ENCODE results near the gene BEST2. TPM values are rescaled to one million over a fixed set of nuclear protein-coding genes. Genes with fewer than 3 reads are reported as not detected.

BEST2 gene
- total RNA-seq, 1 donor from 2014 or later: not detected

DNA sequence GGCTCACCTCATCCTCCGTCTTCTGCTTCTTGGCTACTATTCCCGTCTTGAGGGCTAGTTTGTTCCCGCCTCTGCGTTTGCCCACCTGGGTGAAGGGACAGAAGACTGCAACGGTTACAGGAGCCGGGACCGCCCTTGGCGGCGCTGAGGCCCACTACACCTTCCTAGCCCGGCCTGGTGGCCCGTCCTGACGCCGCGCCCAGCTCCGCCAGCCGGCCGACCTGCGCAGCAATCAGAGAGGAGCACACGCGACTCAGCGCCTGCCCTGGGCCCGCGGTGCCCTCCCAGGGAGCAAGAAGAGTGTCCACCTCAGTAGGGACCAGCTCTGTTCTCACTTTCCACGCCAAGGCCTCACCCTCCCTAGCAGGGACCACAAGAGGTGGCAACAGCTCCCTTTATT lies 20.3 kb upstream of the BEST2 start:
- ATAC-seq: no peak

DNA sequence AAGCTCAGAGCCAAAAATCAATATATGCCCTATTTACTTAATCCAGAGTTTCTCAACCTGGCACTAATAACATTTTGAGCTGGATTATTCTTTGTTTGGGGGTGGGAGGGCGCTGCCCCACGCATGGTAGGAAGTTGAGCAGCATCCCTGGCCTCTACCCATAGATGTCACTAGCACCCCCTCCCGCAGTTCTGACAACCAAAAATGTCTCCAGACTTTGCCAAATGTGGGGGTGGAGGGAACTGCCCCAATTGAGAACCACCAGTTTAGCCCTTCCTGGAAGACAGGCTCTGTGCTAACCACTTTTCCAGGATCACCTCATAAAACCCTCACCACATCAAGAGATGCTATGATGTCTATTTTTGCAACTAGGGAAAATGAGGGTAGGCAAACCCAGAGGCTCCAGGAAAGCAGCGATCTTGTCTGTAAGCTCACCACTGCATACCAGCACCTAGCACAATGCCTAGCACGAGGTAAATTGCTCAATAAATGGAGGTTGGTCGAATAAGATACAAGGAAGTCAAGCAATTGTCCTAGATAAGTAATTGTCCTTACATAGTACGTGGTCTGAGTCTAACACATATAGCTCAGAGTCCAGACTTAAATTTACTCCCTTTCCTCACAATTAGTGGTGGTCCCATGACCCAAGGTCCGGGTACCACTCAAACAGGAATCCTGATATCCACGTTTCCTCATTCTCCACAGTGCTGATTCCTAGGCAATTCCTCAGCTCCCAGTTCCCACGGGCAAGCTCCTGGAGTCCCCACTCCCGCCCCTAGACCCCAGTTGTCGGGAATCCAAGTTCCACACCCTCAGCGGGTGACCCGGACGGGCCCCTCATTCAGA lies 18.0 kb upstream of the BEST2 start:
- no peak for ATAC-seq

DNA sequence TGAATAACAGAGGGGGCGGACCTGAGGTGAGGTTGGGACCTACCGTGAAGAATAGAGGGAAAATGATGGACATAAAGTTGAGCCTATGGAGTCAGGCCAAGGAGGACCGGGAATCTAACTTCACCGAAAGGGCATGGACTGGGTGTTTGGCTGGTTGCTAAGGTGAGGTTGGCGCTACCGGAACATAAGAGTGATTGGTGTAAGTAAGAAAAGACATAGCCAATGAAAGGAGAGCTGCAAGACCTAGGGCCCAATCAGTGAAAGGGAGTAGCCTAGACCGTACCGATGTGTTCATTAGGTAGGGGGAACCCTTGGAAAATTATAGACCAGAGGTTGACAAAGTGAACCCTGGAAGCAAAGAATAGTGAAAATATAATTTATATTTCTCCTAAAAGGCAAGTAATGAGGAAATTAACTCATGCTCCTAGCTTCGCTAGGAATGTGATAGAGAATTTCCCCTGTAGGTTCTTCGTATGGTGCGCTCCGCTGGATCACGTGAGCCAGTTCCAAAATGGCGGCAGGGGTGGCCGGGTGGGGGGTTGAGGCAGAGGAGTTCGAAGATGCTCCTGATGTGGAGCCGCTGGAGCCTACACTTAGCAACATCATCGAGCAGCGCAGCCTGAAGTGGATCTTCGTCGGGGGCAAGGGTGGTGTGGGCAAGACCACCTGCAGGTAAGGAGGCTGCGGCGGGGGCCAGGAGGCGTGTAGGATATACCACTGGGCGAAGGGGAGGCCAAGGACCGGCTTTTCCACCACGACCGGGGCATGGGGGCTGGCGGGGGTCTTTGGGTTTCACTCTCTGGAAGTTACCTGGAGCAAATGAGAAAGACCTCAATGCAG lies 14.4 kb upstream of the BEST2 start, which contains the start of gene GET3:
Gene GET3, plus strand, starts transcription at position 503 of the 840 bp plus-strand sequence. Its CDS starts 9 bp downstream, at position 512.
- ATAC-seq: peak; percentile 89

DNA sequence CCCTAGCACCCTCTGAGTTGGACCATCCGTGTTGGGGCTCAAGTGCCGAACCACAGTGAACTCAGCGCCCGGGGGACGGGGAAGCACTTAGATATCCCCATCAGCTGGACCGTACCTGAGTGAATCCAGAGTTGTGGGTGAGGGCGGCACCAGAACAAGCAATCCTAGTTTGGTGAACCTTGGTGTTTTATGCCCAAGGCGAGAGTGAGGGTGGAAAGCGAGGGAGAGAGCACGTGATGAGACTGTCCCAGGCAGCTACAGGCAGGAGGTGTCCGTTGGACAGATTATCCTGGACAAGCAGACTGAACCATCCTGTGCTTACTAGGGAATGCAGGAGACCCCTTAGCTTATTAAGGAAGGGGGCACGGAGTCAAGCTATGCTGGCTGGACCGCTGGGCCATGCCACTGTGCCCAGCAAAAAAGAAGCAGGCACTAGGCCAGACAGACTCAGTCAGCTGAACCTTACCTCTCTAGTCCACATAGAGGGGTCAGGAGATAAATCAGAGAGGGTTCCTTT lies 13.7 kb upstream of the BEST2 start:
- ATAC-seq: no peak

DNA sequence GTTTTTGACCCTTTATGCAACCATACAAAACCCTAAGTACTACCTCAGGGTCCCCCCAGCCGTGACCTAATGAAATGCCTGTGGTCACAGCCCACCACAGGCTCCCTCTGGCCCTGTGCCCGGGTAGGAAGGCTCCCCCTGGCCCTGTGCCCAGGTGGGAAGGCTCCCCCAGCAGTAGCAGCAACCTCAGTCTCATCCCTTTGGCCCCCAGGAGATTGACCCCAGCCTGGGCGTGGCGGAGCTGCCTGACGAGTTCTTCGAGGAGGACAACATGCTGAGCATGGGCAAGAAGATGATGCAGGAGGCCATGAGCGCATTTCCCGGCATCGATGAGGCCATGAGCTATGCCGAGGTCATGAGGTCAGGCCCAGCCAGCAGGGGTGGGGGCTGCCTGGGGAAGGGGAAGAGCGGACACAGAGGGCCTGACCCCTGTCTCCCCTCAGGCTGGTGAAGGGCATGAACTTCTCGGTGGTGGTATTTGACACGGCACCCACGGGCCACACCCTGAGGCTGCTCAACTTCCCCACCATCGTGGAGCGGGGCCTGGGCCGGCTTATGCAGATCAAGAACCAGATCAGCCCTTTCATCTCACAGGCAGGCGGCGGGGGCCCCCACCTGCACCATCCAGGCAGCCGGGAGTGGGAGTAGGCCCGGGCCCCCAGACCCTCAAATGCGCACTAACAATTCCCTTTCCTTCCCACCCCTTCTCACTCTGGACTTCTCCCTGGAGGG lies 6.3 kb upstream of the BEST2 start:
- ATAC-seq: peak; percentile 30

DNA sequence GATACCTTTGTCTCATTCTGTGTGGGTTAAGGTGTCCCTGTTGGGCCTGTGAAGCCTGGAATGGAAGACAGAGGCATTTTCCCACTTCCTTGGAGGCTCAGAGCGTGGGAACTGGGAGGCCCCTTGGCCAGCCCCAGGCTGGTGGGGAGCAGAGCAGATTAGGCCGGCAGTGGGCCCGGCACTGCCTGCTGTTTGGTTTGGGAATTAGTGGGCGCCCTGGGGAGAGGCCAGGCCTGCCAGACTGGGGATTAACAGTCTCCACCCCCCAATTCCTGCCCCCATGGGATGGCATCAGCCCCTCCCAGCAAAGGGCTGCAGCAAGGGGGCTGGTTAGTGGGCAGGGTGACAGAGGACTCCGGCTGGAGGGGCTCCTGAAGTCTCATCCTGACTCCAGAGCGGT lies 3.1 kb upstream of the BEST2 start:
- ATAC-seq: no peak

DNA sequence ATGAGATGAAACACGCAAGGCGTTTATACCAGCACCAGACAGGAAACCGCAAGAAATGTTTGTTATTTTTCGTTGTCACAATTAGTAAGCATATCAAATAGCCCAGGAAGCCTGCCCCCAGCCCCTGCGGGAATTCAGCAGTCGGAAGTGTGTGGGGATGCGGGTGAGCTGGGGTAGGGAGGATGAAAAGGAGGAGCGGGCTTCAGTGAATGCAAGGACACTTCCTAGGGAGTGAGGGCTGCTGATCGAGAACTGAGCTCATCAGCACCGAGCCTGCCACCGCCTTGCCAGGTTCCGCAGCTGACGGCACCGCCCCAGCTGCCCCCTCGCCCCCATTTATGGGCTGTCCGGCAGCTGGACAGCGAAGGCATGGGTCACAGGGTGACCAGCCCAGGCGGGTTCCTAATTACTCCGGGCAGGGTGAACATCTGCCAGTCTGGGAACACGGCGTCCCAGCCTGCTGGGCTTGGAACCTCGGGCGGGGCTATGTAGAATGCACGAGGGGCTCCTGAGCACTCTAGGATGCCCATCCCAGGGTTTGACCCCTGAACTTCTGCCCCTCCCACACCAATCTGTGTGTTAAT lies 1.6 kb upstream of the BEST2 start:
- peak; percentile 9 for ATAC-seq

DNA sequence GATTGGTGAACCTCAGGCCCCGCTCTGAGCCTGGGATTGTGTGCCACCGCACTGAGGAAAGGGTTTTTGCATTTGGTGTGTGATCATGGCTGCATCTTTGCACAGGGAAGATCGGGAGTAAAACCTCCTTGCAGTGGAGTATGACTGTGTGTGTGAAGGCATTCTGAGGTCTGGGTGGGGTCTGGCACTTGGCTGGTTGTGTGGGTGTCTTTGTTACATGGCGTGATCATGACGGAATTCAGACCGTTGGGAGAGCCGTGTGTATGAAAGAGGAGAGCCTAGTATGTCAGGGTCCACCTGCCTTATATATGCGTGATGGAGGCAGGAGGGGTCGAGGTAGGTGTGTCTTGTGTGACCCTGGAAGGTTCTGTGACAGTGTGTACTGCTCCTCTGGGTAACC lies 740 bp upstream of the BEST2 start:
- ATAC-seq: no peak

DNA sequence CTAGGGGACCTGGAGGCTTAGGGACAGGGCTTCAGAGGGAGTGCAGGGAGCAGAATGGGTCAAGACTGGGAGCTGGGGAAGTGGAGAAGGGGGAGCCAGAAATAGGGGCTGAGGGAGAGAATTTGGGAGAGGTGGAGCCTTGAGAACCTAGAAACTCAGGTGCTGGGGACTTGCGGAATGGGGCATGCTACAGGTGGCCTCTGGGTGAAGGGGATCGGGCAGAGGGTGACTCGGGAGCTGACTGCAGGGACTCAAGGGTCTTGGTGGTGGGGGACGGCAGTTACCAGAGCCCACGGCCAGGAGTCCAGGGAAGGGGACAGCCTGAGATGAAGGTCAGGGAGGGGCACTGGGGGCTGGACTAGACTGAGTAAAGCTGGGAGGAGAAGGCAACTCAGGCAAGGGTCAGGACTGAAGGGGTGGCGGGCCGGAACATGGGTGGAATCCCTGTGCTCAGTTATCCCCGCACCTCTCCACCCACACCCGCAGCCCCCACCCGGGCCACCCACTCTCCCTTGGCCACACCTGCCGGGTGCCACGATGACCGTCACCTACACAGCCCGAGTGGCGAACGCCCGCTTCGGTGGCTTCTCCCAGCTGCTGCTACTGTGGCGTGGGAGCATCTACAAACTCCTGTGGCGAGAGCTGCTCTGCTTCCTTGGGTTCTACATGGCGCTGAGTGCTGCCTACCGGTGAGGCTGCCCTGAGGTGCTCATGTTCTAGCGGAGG lies 628 bp downstream of the BEST2 start:
- no peak for ATAC-seq

DNA sequence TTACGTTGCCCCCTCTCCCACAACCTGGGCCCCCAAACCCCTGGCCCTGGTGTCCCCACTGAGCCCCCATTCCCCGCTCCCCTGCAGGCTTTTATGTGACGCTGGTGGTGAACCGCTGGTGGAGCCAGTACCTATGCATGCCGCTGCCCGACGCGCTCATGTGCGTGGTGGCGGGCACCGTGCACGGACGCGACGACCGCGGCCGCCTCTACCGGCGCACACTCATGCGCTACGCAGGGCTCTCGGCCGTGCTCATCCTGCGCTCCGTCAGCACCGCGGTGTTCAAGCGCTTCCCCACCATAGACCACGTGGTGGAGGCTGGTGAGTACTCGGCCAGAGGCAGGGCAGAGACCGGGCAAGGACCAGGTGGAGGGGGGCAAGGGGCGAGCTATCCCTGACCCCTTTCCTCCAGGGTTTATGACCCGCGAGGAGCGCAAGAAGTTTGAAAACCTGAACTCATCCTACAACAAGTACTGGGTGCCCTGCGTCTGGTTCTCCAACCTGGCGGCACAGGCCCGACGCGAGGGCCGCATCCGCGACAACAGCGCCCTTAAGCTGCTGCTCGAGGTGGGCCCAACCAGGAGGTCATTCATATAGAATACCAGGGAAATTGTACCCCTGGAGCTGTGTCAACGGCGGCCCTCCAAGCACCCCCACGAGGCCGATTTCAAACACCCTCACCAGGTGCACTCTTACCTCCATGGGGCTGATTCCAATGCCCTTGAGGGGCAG lies 3.0 kb downstream of the BEST2 start:
- ATAC-seq: no peak

DNA sequence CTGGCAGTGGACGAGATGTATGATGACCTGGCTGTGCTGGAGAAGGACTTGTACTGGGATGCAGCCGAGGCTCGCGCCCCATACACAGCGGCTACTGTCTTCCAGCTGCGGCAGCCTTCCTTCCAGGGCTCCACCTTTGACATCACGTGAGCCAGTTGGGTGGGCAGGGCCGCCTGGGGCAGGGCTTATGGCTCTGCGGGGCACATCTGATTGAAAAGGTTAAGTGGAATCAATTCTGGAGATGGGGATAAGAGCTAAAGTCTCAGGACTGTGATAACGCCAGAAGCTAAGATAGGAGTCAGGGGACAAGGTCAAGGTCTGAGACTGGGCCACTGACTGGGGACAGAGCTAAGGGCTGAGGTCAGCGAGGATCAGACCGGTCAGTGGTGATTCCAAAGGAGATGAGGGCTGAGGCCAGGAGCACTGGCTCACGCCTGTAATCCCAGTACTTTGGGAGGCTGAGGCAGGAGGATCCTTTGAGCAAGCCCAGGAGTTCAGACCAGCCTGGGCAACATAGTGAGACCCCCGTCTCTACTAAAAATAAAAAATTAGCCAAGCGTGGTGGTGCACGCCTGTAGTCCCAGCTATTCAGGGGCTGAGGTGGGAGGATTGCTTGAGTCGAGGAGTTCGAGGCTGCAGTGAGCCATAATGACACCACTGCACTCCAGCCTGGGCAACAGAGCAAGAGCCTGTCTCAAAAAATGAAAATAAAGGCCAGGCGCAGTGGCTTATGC lies 4.7 kb downstream of the BEST2 start:
- no peak for ATAC-seq

DNA sequence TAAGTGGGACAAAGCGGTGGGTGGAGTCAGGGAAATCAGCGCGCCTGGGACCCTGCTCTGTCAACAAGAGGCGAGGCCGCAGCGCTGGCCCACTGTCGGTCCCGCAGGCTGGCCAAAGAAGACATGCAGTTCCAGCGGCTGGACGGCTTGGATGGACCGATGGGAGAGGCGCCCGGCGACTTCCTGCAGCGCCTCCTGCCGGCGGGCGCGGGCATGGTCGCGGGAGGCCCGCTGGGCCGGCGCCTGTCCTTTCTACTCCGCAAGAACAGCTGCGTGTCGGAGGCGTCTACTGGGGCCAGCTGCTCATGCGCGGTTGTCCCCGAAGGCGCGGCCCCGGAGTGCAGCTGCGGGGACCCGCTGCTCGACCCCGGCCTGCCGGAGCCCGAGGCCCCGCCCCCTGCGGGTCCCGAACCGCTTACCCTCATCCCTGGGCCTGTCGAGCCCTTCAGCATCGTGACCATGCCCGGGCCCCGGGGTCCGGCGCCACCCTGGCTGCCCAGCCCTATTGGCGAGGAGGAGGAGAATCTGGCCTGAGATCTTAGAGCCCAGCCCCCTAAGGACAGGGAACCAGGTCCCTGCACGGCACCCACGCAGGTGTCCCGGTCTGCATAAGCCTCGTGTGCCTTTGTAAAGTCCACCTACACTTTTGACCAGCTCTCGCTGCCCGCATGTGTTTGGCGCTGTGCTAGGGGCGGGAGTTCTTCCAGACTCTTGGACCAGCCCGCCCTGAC lies 6.1 kb downstream of the BEST2 start:
- peak; percentile 76 for ATAC-seq

DNA sequence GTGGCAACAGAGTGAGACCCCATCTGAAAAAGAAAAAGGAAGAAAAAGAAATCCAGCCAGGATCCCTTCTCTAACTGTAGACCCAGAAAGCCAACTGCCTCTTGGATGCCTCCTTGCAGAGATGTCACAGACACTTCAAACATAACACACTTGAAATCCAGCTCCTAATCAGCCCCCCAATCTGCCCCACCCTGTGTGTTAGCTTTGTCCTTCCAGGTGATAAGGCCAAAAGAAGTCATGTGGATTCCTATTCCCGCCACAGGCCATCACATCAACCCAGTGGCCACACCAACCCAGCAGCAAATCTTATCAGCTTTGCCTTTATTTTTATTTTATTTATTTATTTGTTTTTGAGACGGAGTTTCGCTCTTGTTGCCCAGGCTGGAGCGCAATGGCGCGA lies 8.1 kb downstream of the BEST2 start:
- ATAC-seq: no peak

DNA sequence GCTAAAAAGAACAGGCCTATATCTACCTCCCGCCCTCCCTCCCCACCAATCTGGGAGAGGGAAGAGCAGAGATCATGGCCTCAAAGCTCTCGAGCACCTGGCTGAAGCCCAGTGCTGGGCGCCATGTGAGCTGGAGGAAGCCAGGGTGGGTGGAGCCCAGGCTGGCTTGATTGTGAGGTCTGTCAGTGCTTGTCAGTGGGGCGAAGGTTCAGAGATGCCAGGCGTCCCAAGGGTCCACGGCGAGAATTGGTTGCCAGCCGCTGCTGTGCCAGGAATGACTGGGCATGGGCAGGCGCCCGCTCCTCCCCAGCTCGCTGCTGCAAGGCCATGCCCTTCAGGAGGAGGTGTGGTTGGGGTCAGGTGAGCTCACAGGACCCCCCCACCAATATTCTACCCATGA lies 11.5 kb downstream of the BEST2 start:
- no peak for ATAC-seq

DNA sequence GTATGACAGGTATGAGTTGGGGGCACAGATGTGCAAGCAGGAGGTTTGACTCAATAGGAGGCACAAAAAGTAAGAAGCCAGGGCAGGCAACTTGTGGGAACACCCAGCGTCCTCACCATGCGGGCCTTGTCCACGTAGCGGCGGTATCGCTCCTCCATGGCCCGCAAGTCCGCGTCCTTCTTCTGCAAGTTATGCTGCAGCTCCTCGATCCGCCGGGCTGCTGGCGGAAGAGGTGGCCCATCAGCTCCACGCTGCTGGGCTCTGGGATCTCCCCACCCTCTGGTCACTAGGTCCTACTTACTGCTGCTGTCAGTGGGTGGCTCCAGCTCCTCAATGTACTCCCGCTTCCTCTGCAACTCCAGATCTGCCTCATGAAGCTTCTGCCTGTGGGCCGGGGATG lies 13.1 kb downstream of the BEST2 start:
- no peak for ATAC-seq

DNA sequence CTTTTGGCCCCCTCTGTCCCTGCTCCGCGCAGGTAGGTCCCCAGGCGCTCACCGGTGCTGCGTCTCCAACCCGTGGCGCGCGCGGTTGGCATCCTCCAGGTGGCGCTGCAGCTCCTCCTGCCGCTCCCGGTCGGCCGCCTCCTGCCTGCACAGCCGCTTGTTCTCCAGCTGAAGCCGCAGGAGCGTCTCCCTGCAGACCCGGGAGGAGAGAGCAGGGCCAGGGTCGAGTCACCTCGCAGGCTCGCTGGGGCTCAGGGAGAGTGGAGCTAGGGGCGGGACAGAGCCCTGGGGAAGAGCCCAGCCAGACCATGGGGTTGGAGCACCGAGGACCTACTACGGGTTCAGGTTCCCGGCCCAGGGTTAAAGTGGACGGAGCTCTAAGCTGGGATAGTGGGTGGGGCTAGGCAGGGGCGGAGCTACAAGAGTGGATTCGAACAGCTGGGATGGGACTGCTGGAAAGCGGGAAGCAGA lies 14.5 kb downstream of the BEST2 start:
- ATAC-seq: peak; percentile 83

DNA sequence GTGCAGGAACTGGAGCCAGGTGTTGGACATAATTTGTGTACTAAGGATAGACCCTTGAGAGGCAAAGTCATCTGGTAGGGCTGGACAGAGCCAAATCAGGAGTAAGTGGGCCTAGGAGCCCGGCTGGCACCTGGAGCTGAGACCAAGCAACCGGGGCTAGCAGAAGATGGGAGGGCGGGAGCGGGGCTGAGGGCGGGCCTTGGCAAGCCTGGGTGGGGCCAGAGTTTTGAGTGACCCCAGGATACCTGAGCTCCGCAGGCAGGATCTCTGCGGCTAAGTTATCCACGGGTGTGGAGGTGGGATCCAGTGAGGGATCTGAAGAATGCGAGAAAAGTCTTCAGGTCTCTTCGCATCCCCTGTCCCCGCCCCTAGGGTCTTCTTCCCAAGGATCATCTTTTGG lies 15.6 kb downstream of the BEST2 start:
- ATAC-seq: no peak

DNA sequence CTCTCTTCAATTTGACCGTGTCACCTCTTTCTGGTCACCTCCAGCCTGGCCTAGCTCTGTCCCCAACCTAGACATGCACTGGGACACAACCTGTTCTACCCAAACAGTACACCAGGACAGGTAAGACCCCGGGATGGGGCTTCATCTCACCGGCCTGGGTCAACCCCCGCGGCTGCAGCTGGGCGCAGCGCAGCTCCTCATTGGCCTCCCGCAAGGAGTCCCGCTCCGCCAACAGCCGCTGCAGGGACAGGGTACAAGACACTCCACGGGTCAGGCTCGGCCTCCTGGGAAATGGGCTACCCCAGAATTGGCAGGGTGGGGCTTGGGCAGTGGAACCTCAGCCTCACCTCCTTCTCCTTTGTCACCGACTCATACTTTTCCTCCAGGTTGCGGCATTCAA lies 16.1 kb downstream of the BEST2 start:
- no peak for ATAC-seq

DNA sequence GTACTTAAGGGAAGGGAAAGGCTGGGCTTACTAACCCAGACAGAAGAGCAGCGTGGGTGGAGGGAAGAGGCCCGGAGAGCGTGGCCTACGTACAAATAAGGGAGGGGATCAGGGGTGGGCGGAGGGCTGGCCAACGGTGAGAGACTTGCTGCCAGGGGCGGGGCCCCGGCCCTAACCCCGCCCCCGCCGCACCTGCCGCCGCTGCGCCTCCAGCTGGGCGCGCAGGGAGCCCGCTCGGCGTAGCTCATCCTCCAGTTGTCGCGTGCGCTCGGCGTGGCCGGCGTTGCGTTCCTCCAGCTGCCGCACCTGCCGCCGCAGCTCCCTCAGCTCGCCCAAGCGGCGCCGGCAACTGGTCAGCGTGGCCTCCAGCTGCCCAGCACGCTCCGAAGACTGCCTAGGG lies 18.1 kb downstream of the BEST2 start:
- no peak for ATAC-seq

All from esophagus mucosa (tissue), 1 donor.